PFSK-1 (cell line): ENCODE results near the gene S1PR4.

Source experiments
- SIN3A ChIP-seq: IDR thresholded peaks from 2 replicates; pipeline ENCODE4 v1.6.1; 2012; ENCODE audit warnings: mild to moderate bottlenecking, low read length, moderate library complexity, borderline replicate concordance; ENCODE audit not compliant: insufficient read depth
- TAF1 ChIP-seq: IDR thresholded peaks from 2 replicates; pipeline ENCODE4 v1.6.1; 2012; ENCODE audit warnings: low read length, control low read depth, borderline replicate concordance; ENCODE audit not compliant: insufficient read depth

DNA sequence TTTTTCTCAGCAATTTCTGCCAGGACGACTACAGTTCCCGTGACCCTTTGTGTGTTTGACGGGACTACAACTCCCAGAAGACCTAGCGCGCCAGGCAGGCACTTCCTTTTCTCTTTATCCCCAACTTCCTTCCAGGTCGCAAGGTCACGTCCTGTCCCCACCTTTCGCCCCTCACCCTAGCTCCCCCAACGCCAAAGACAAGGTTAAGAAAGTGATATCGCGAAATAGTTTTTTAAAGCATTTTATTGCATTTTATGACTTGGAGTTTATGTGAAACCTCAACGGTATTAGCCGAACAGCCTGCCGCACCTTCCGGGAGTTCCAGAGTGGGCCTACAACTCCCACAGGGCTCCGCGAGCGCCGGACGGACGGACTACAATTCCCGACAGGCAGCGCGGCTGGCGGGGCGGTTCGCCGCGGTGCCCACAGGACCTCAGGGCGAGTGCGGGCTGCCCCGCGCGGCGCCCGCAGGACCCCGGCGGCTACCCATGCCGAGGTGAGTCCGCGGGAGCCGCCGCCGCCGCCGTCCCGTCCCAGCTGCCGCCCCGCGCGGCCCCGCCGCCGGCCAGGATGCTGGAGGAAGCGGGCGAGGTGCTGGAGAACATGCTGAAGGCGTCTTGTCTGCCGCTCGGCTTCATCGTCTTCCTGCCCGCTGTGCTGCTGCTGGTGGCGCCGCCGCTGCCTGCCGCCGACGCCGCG is 7.0 kb downstream of the S1PR4 start, which contains the start of gene NCLN:
- TF ChIP-seq SIN3A, result no peak
- TF ChIP-seq TAF1, result peak; percentile 67; the same call in 1 of the 2 replicates
